Gastroesophageal sphincter (tissue), 4 donors: Measurements from ENCODE around the gene PDE11A. TPM values are rescaled to one million over a fixed set of nuclear protein-coding genes. Genes with fewer than 3 reads are reported as not detected.

ENCODE experiments used
- ATAC-seq: fragments of 150-250 bp; one replicate; pipeline ENCODE4 v1.9.1; 2016; ENCODE audit warnings: mild to moderate bottlenecking, moderate library complexity
- H3K27ac ChIP-seq, 4 donors: fragments of 200-600 bp; sonication (generic) in 3 of 4; 1 replicate in 3 of 4; 2 replicates in 1 of 4; pipeline ENCODE4 v1.5.1; 2016 to 2019
- H3K27me3 ChIP-seq: fragments of 200-600 bp; sonication (generic); one replicate; pipeline ENCODE4 v1.5.1; 2019
- H3K36me3 ChIP-seq, 2 donors: fragments of 200-600 bp; sonication (generic); one replicate each; pipeline ENCODE4 v1.5.1; 2019; ENCODE audit warnings: control low read depth in 1 of 2
- H3K4me1 ChIP-seq, 3 donors: fragments of 200-600 bp; sonication (generic); 1 replicate in 2 of 3; 2 replicates in 1 of 3; pipeline ENCODE4 v1.5.1; 2016 to 2019; ENCODE audit warnings: control low read depth in 2 of 3
- H3K4me3 ChIP-seq, 2 donors: fragments of 200-600 bp; sonication (generic); one replicate each; pipeline ENCODE4 v1.5.1; 2019; ENCODE audit warnings: mild to moderate bottlenecking in 1 of 2, moderate library complexity in 1 of 2
- H3K9me3 ChIP-seq, 3 donors: fragments of 200-600 bp; sonication (generic); one replicate each; pipeline ENCODE4 v1.5.1; 2017 to 2019; ENCODE audit warnings: control low read depth in 2 of 3
- CTCF ChIP-seq, 4 experiments: fragments of 200-600 bp in 2 of 4; fragments of 450-650 bp in 2 of 4; sonication (generic) in 1 of 4; IDR thresholded peaks; one replicate each; pipeline ENCODE4 v1.5.1; 2017 to 2019; ENCODE audit warnings: antibody characterized with exemption in 4 of 4, mild to moderate bottlenecking in 2 of 4, moderate library complexity in 2 of 4
- EP300 ChIP-seq: sonication (generic); formaldehyde crosslinking; IDR thresholded peaks from one replicate; pipeline ENCODE4 v1.6.1; 2017; ENCODE audit warnings: antibody characterized with exemption, mild to moderate bottlenecking
- POLR2A ChIP-seq, 2 donors: fragments of 450-650 bp; IDR thresholded peaks; one replicate each; pipeline ENCODE4 v1.6.1; 2017; ENCODE audit warnings: antibody characterized with exemption in 2 of 2, mild to moderate bottlenecking in 2 of 2, moderate library complexity in 1 of 2
- POLR2AphosphoS5 ChIP-seq: sonication (generic); formaldehyde crosslinking; IDR thresholded peaks from one replicate; pipeline ENCODE4 v1.6.1; 2017; ENCODE audit warnings: antibody characterized with exemption
- WGBS, 2 donors: methylation state at CpG; one replicate each; pipeline ENCODE4 v1.1.5; 2018; ENCODE audit warnings: low coverage in 1 of 2; 5-methylcytosine and 5-hydroxymethylcytosine counted together
- total RNA-seq, 4 donors: library from RNA; depleted of rRNA; stranded (reverse); fragments of >200 nt; gene quantifications; one replicate each; pipeline ENCODE4 v1.1.0, GENCODE V29; 2016

Gene PDE11A
- total RNA-seq, 4 donors from 2014 or later = 0.13 to 1.9 (median 0.16) TPM; not detected in 1

- H3K27ac ChIP-seq = no peak overlapping the region
- TF ChIP-seq POLR2A (IDR thresholded peaks at IDR 0.05) = no peak
- no peak for TF ChIP-seq POLR2AphosphoS5
- TF ChIP-seq CTCF (IDR thresholded peaks at IDR 0.05) = no peak
- TF ChIP-seq EP300 = no peak
- WGBS, 2 donors = 63 to 65% methylated on average over 2 of the region's 2 CpGs
Measured at GRCh38 chr2:177602611-177603164, 469.9 kb downstream of the PDE11A start.

GRCh38 chr2:177600917-177601316, 471.7 kb downstream of the PDE11A start:
- WGBS, 2 donors = 86 to 100% methylated on average over 2 of the region's 2 CpGs
- no peaks in the 10 kb centered on the region for H3K36me3 ChIP-seq
- H3K4me3 ChIP-seq = no peak overlapping the region
- H3K27me3 ChIP-seq = no peaks in the 10 kb centered on the region
- H3K9me3 ChIP-seq = no peaks in the 10 kb centered on the region
- no peak for ATAC-seq
- no peak for TF ChIP-seq POLR2A (IDR thresholded peaks at IDR 0.05)
- no peak for TF ChIP-seq EP300
- H3K27ac ChIP-seq = no peak overlapping the region
- H3K4me1 ChIP-seq = peaks cover 5 to 27% (median 15%) of the 10 kb centered on the region in 3 donors

More at GRCh38 chr2:177602611-177603164, 469.9 kb downstream of the PDE11A start:
- no peak for ATAC-seq
- Histone ChIP-seq H3K4me1 (peaks cover 5 to 25% (median 15%) of the 10 kb centered on the region in 3 donors), H3K36me3 (no peaks in the 10 kb centered on the region), H3K27me3 (no peaks in the 10 kb centered on the region), H3K4me3 (no peak overlapping the region), H3K9me3 (no peaks in the 10 kb centered on the region)

GRCh38 chr2:177599956-177600355, 472.6 kb downstream of the PDE11A start:
- Histone ChIP-seq H3K36me3 (no peaks in the 10 kb centered on the region), H3K4me1 (peaks cover 5 to 27% (median 15%) of the 10 kb centered on the region in 3 donors), H3K9me3 (no peaks in the 10 kb centered on the region), H3K27me3 (no peaks in the 10 kb centered on the region), H3K4me3 (no peak overlapping the region), H3K27ac (no peak overlapping the region)
- TF ChIP-seq POLR2A (IDR thresholded peaks at IDR 0.05) (no peak), CTCF (IDR thresholded peaks at IDR 0.05) (no peak), EP300 (no peak), POLR2AphosphoS5 (no peak)
- WGBS, 2 donors = 86 to 92% methylated on average over 2 of the region's 2 CpGs
- ATAC-seq = no peak

- no peak overlapping the region for H3K27ac ChIP-seq
- 0 to 60% methylated on average over 1 to 3 of the region's 3 CpGs for WGBS, 2 donors
Measured at GRCh38 chr2:177599139-177599688, 473.4 kb downstream of the PDE11A start.

More at GRCh38 chr2:177599139-177599688, 473.4 kb downstream of the PDE11A start:
- H3K36me3 ChIP-seq = no peaks in the 10 kb centered on the region
- no peaks in the 10 kb centered on the region for H3K27me3 ChIP-seq
- no peak overlapping the region for H3K4me3 ChIP-seq
- peaks cover 5 to 22% (median 15%) of the 10 kb centered on the region in 3 donors for H3K4me1 ChIP-seq
- H3K9me3 ChIP-seq = no peaks in the 10 kb centered on the region
- TF ChIP-seq POLR2AphosphoS5 (no peak), CTCF (IDR thresholded peaks at IDR 0.05) (no peak), EP300 (no peak), POLR2A (IDR thresholded peaks at IDR 0.05) (no peak)
- ATAC-seq = no peak
